Heart right ventricle (tissue), 16 donors: ENCODE data around the gene DEPDC5. TPM values are rescaled to one million over a fixed set of nuclear protein-coding genes. Genes with fewer than 3 reads are reported as not detected.
A peak's percentile ranks its signal among the peaks of the same experiment; 100 is the strongest.

Experiments
- ATAC-seq, 8 donors: fragments of 200-7000 bp; cut with Tn5 transposase; one replicate each; pipeline ENCODE4 v1.9.1; 2020; ENCODE audit warnings: mild to moderate bottlenecking in 8 of 8, moderate library complexity in 8 of 8, moderate number of reproducible peaks in 1 of 8
- DNase-seq, 2 donors: peaks; one replicate each; pipeline ENCODE4 v3.0.0-alpha.2; 2020
- H3K27ac ChIP-seq, 10 donors: fragments of 200-600 bp; sonication (generic) in 2 of 10; one replicate each; pipeline versions ENCODE4 v1.5.0 to v1.8.0; 2020 to 2022; ENCODE audit warnings: mild to moderate bottlenecking in 3 of 10
- H3K27me3 ChIP-seq, 7 donors: fragments of 200-600 bp; one replicate each; pipeline ENCODE4 v1.8.0; 2021 to 2022; ENCODE audit warnings: mild to moderate bottlenecking in 2 of 7
- H3K36me3 ChIP-seq, 9 donors: fragments of 200-600 bp; sonication (generic) in 1 of 9; one replicate each; pipeline versions ENCODE4 v1.5.0 to v1.8.0; 2020 to 2022; ENCODE audit warnings: mild to moderate bottlenecking in 2 of 9
- H3K4me1 ChIP-seq, 9 donors: fragments of 200-600 bp; sonication (generic) in 1 of 9; one replicate each; pipeline versions ENCODE4 v1.5.0 to v1.8.0; 2020 to 2022; ENCODE audit warnings: mild to moderate bottlenecking in 4 of 9
- H3K4me3 ChIP-seq, 10 donors: fragments of 200-600 bp; sonication (generic) in 2 of 10; one replicate each; pipeline versions ENCODE4 v1.5.0 to v1.8.0; 2020 to 2022; ENCODE audit warnings: mild to moderate bottlenecking in 7 of 10, moderate library complexity in 2 of 10
- H3K9me3 ChIP-seq, 11 donors: fragments of 200-600 bp in 10 of 11; sonication (generic) in 2 of 11; one replicate each; pipeline versions ENCODE4 v1.5.0 to v1.8.0; 2013 to 2022; ENCODE audit warnings: mild to moderate bottlenecking in 2 of 11, control low read depth in 1 of 11, moderate library complexity in 1 of 11
- CTCF ChIP-seq, 9 donors: fragments of 200-600 bp; sonication (generic) in 2 of 9; IDR thresholded peaks; one replicate each; pipeline versions ENCODE4 v1.5.0 to v1.8.0; 2021 to 2022; ENCODE audit warnings: antibody characterized with exemption in 9 of 9, mild to moderate bottlenecking in 5 of 9, moderate library complexity in 1 of 9
- WGBS, 2 donors: extraction: QIAGEN DNeasy Blood & Tissue Kit; methylation state at CpG; one replicate each; pipeline ENCODE4 v1.1.7; 2013; ENCODE audit warnings: inconsistent platforms in 1 of 2; 5-methylcytosine and 5-hydroxymethylcytosine counted together
- intact Hi-C, 10 donors: fragments of 100-400 bp; cut with DNase I; formaldehyde crosslinking; loops; one replicate each; pipeline versions ENCODE4 v1.11.1 to v1.14.2; 2022
- polyA plus RNA-seq, 2 donors: library from polyadenylated mRNA; stranded (reverse); fragments of 200-250 nt; gene quantifications; one replicate each; pipeline ENCODE4 v1.2.3, GENCODE V29; 2013
- total RNA-seq, 10 donors: library from RNA; stranded (reverse); fragmentation: NEBNext Ultra II Directional in 3 of 10; extraction: Animal tissue kit (Norgen Biotek cat#: 25700) in 3 of 10; gene quantifications; one replicate each; pipeline versions ENCODE4 v1.2.1 to v1.2.4, GENCODE V29; 2021 to 2023
- donor health status: Arrhythmogenic right ventricular cardiomyopathy.
- donor health status: ischemic (EF 13 %, LVEDD 7.1; RV severe dilation, severe dysfunction).
- donor health status: healthy with polysubstance abuse.
- donor health status: DM: no; HTN: yes; CAD: no.
- donor health status: DM: no; HTN: no; CAD: no.
- donor health status: ischemic (EF 25% LVEDD 6.9; RV normal size, moderate dysfunction).
- donor health status: ischemic (EF 25% LVEDD 5.7; RV mildly dilated, moderate dysfunction).
- donor health status: healthy.
- donor health status: DM: yes; HTN: yes; CAD: no.
- donor health status: Ischemic cardiomyopathy.
- donor health status: ischemic (EF 35%, LVEDD 5.7; RV mildly dilated, moderate dysfunction).
- donor health status: nonischemic (EF 11% LVEDD 7.7; RV severe dilation, severe dysfunction).
- donor health status: DM: yes; HTN: yes; CAD: no.
- donor health status: PGD.
- donor health status: ischemic (EF 29% LVEDD 5.4; RV normal size, mild dysfunction).
- donor health status: nonischemic (EF 23%, LVEDD 6.1; RV moderate dilation, normal function).

DEPDC5 gene
- total and polyA plus RNA-seq, 12 donors: 6.2 to 19.1 (median 14.4) TPM

- Histone ChIP-seq H3K4me1 (peaks cover 0 to 4% (median 0%) of the 10 kb centered on the region in 9 donors), H3K27me3 (no peaks in the 10 kb centered on the region), H3K36me3 (peaks cover 0 to 34% (median 0%) of the 10 kb centered on the region in 9 donors), H3K4me3 (no peak overlapping the region), H3K9me3 (no peaks in the 10 kb centered on the region), H3K27ac (no peak overlapping the region)
- ATAC-seq (no peak), DNase-seq (no peak)
- TF ChIP-seq CTCF (IDR thresholded peaks at IDR 0.05): no peak
- intact Hi-C loops: no loop called here
- 91 to 92% methylated on average over 7 of the region's 7 CpGs for WGBS, 2 donors
Observed at GRCh38 chr22:31911565-31912406, 158.0 kb downstream of the DEPDC5 start.

- no peak overlapping the region for H3K27ac ChIP-seq
- DNase-seq (no peak), ATAC-seq (no peak)
- 64 to 88% methylated on average over 1 of the region's 1 CpG for WGBS, 2 donors
- no peaks in the 10 kb centered on the region for H3K9me3 ChIP-seq
- no peak for TF ChIP-seq CTCF (IDR thresholded peaks at IDR 0.05)
- no peaks in the 10 kb centered on the region for H3K27me3 ChIP-seq
- peaks cover 0 to 10% (median 0%) of the 10 kb centered on the region in 9 donors for H3K4me1 ChIP-seq
- H3K36me3 ChIP-seq: peaks cover 0 to 28% (median 0%) of the 10 kb centered on the region in 9 donors
- H3K4me3 ChIP-seq: no peak overlapping the region
- intact Hi-C loops: no loop called here
Observed at GRCh38 chr22:31912407-31912743, 158.6 kb downstream of the DEPDC5 start.

GRCh38 chr22:31915586-31915985 is 161.8 kb downstream of the DEPDC5 start:
- ATAC-seq: no peak
- no peak for DNase-seq
- no peak overlapping the region for H3K27ac ChIP-seq
- intact Hi-C loops: no loop called here
- WGBS, 2 donors: 81 to 85% methylated on average over 10 of the region's 10 CpGs
- no peak for TF ChIP-seq CTCF (IDR thresholded peaks at IDR 0.05)
- no peak overlapping the region for H3K4me3 ChIP-seq
- no peaks in the 10 kb centered on the region for H3K9me3 ChIP-seq
- no peaks in the 10 kb centered on the region for H3K27me3 ChIP-seq
- peaks cover 0 to 30% (median 0%) of the 10 kb centered on the region in 9 donors for H3K4me1 ChIP-seq
- H3K36me3 ChIP-seq: peaks cover 0 to 4% (median 0%) of the 10 kb centered on the region in 9 donors

- WGBS, 2 donors: 77 to 80% methylated on average over 17 of the region's 17 CpGs
Observed at GRCh38 chr22:31917227-31917921, 163.6 kb downstream of the DEPDC5 start.

More at GRCh38 chr22:31917227-31917921, 163.6 kb downstream of the DEPDC5 start:
- H3K27me3 ChIP-seq: no peaks in the 10 kb centered on the region
- ATAC-seq (peak; percentile 35 to 66 (median 52)), DNase-seq (peak in 1 of 2 donors; percentile 20)
- H3K9me3 ChIP-seq: no peaks in the 10 kb centered on the region
- H3K36me3 ChIP-seq: no peaks in the 10 kb centered on the region
- H3K27ac ChIP-seq: peak overlapping the region in 1 of 10 donors; percentile 74
- intact Hi-C loops: no loop called here
- TF ChIP-seq CTCF (IDR thresholded peaks at IDR 0.05): no peak
- H3K4me1 ChIP-seq: peaks cover 0 to 47% (median 0%) of the 10 kb centered on the region in 9 donors
- no peak overlapping the region for H3K4me3 ChIP-seq
